Colonic mucosa (tissue), 4 donors: ENCODE results near the gene SLC20A1. TPM values are rescaled to one million over a fixed set of nuclear protein-coding genes. Genes with fewer than 3 reads are reported as not detected.

Source experiments
- DNase-seq: peaks from one replicate; pipeline ENCODE4 v3.0.0-alpha.2; 2020
- H3K27ac ChIP-seq: fragments of 200-600 bp; one replicate; pipeline ENCODE4 v1.8.0; 2021
- H3K27me3 ChIP-seq: fragments of 200-600 bp; one replicate; pipeline ENCODE4 v1.8.0; 2021
- H3K36me3 ChIP-seq: fragments of 200-600 bp; one replicate; pipeline ENCODE4 v1.8.0; 2021
- H3K4me1 ChIP-seq: fragments of 200-600 bp; one replicate; pipeline ENCODE4 v1.8.0; 2021; ENCODE audit warnings: mild to moderate bottlenecking
- H3K4me3 ChIP-seq: fragments of 200-600 bp; one replicate; pipeline ENCODE4 v1.8.0; 2021
- H3K9ac ChIP-seq, 2 donors: one replicate each; pipeline ENCODE4 v1.7.0; 2013; ENCODE audit warnings: control low read depth in 2 of 2, low read depth in 2 of 2, low read length in 2 of 2
- H3K9me3 ChIP-seq: fragments of 200-600 bp; one replicate; pipeline ENCODE4 v1.8.0; 2021
- intact Hi-C: fragments of 100-400 bp; cut with DNase I; formaldehyde crosslinking; loops from one replicate; pipeline ENCODE4 v1.14.1; 2022
- total RNA-seq, 2 donors: library from RNA; stranded (reverse); fragmentation: NEBNext Ultra II Directional in 1 of 2; extraction: Animal tissue kit (Norgen Biotek cat#: 25700) in 1 of 2; gene quantifications; one replicate each; pipeline ENCODE4 v1.2.1, GENCODE V29; 2021
- TF ChIP-seq, protein P1 (sequence below): fragments of 200-600 bp; IDR thresholded peaks from one replicate; pipeline ENCODE4 v1.8.0; 2022; ENCODE audit warnings: antibody characterized with exemption, mild to moderate bottlenecking
- donor health status: healthy.
- donor health status: DM: no; HTN: no; CAD: no.
- donor health status: DM: no; HTN: no; CAD: no.

The SLC20A1 gene
- total RNA-seq, 2 donors from 2014 or later, result 50.9 to 119 TPM

DNA sequence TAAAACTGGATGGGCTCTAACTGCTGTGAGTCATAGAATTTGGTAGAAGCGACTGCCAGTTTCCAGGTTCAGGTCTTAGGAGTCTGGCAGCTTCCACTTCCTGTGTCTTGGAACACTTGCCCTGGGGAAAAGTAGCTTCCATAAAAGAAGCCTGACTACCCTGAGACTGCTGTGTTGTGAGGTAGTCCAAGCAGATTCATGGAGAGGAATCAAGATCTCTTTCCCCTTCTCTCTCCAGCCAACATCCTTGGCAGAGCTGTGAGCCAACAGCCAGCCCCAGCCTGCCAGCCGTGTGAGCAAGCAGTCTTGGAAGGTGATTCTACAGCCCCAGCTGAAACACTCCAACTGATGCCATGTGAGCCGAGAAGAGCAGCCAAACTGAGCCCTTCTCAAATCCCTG lies 33.7 kb downstream of the SLC20A1 start:
- Histone ChIP-seq H3K27ac (no peak overlapping the region), H3K4me3 (no peak overlapping the region), H3K4me1 (no peaks in the 10 kb centered on the region), H3K9me3 (no peaks in the 10 kb centered on the region), H3K27me3 (no peaks in the 10 kb centered on the region), H3K9ac (no peak overlapping the region), H3K36me3 (no peaks in the 10 kb centered on the region)
- TF ChIP-seq, protein P1, sequence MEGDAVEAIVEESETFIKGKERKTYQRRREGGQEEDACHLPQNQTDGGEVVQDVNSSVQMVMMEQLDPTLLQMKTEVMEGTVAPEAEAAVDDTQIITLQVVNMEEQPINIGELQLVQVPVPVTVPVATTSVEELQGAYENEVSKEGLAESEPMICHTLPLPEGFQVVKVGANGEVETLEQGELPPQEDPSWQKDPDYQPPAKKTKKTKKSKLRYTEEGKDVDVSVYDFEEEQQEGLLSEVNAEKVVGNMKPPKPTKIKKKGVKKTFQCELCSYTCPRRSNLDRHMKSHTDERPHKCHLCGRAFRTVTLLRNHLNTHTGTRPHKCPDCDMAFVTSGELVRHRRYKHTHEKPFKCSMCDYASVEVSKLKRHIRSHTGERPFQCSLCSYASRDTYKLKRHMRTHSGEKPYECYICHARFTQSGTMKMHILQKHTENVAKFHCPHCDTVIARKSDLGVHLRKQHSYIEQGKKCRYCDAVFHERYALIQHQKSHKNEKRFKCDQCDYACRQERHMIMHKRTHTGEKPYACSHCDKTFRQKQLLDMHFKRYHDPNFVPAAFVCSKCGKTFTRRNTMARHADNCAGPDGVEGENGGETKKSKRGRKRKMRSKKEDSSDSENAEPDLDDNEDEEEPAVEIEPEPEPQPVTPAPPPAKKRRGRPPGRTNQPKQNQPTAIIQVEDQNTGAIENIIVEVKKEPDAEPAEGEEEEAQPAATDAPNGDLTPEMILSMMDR, result no peak
- DNase-seq, result no peak
- intact Hi-C loops, result no loop called here

GRCh38 chr2:112680666-112681101 lies 34.9 kb downstream of the SLC20A1 start:
- H3K27me3 ChIP-seq, result no peaks in the 10 kb centered on the region
- no peaks in the 10 kb centered on the region for H3K36me3 ChIP-seq
- no peak for DNase-seq
- intact Hi-C loops, result no loop called here
- H3K9me3 ChIP-seq, result no peaks in the 10 kb centered on the region
- no peak overlapping the region for H3K4me3 ChIP-seq
- no peak overlapping the region for H3K27ac ChIP-seq
- TF ChIP-seq, protein P1, result no peak
- H3K4me1 ChIP-seq, result no peaks in the 10 kb centered on the region
- H3K9ac ChIP-seq, result no peak overlapping the region

DNA sequence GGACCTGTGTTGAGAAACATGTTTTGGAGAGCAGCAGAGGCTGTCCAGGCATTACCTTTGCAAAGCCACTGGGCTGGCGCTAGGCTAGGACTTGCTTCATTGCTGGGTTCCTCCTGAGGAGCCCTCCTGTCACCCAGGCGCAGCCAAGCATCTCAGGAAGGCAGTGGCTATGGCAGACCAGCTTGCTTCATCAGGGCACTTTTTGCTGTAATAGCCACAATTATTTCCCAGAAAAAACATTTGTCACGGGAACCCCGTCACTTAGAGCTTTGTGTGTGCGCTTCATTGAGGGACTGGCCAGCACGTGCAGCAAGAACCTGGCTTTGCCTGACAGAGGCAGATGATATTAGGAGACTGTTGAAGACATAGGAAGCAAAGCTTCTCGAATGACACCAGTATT lies 36.4 kb downstream of the SLC20A1 start:
- intact Hi-C loops, result no loop called here
- Histone ChIP-seq H3K4me3 (no peak overlapping the region), H3K36me3 (no peaks in the 10 kb centered on the region), H3K27me3 (no peaks in the 10 kb centered on the region), H3K9ac (no peak overlapping the region), H3K9me3 (no peaks in the 10 kb centered on the region), H3K4me1 (no peaks in the 10 kb centered on the region), H3K27ac (no peak overlapping the region)
- no peak for DNase-seq
- TF ChIP-seq, protein P1, result no peak

GRCh38 chr2:112683550-112684414 lies 38.0 kb downstream of the SLC20A1 start:
- H3K9ac ChIP-seq, result no peak overlapping the region
- H3K4me3 ChIP-seq, result no peak overlapping the region
- TF ChIP-seq, protein P1, result no peak
- no peaks in the 10 kb centered on the region for H3K4me1 ChIP-seq
- intact Hi-C loops, result no loop called here
- H3K27me3 ChIP-seq, result no peaks in the 10 kb centered on the region
- no peak for DNase-seq
- no peaks in the 10 kb centered on the region for H3K9me3 ChIP-seq
- no peak overlapping the region for H3K27ac ChIP-seq
- no peaks in the 10 kb centered on the region for H3K36me3 ChIP-seq

DNA sequence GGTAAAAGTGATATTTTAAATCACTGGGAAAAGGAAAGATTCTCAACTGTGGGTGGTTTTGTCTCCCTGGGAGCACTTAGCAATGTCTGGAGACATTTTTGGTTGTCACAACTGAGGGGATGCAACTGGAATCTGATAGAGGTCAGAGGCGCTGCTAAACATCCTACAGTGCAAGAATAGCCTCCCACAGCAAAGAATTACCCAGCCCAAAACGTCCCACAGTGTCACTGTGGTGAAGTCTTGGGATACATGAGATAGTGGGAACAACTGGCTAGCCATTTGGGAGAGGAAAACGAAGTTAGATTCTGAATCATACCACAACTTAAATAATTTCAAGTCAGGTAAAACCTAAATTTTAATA lies 38.7 kb downstream of the SLC20A1 start:
- Histone ChIP-seq H3K4me3 (no peak overlapping the region), H3K27ac (no peak overlapping the region), H3K9me3 (no peaks in the 10 kb centered on the region), H3K27me3 (no peaks in the 10 kb centered on the region), H3K36me3 (no peaks in the 10 kb centered on the region), H3K9ac (no peak overlapping the region), H3K4me1 (no peaks in the 10 kb centered on the region)
- no peak for DNase-seq
- TF ChIP-seq, protein P1, result no peak
- intact Hi-C loops, result no loop called here
